SK-N-SH treated with all-trans-retinoic acid at 6 μM for 48 hours (cell line): ENCODE data around the gene GLI3.

Experiments
- CREB5 ChIP-seq: fragments of 250-450 bp; sonication (Bioruptor Pico); IDR thresholded peaks from 2 replicates; pipeline ENCODE4 v1.5.1; 2020; ENCODE audit warnings: low read depth, mild to moderate bottlenecking, moderate library complexity
- ISL1 ChIP-seq: fragments of 250-450 bp; sonication (Bioruptor Pico); IDR thresholded peaks from 2 replicates; pipeline ENCODE4 v2.1.2; 2022; ENCODE audit warnings: mild to moderate bottlenecking, moderate library complexity
- POU6F1 ChIP-seq: fragments of 250-450 bp; sonication (Bioruptor Pico); IDR thresholded peaks from 2 replicates; pipeline ENCODE4 v1.8.0; 2021; ENCODE audit warnings: low read depth, mild to moderate bottlenecking, moderate library complexity, borderline replicate concordance
- PPARA ChIP-seq: fragments of 250-450 bp; sonication (Bioruptor Pico); IDR thresholded peaks from 2 replicates; pipeline ENCODE4 v1.5.0; 2020; ENCODE audit warnings: mild to moderate bottlenecking, borderline replicate concordance
- TOX ChIP-seq: fragments of 250-450 bp; sonication (Bioruptor Pico); IDR thresholded peaks from 2 replicates; pipeline ENCODE4 v1.8.0; 2021; ENCODE audit warnings: mild to moderate bottlenecking, moderate library complexity, borderline replicate concordance
- ZFP30 ChIP-seq: fragments of 450-650 bp; formaldehyde crosslinking; IDR thresholded peaks from 2 replicates; pipeline ENCODE4 v1.5.0; 2022; ENCODE audit warnings: mild to moderate bottlenecking, moderate library complexity
- TF ChIP-seq, protein P1 (sequence below): fragments of 250-450 bp; sonication (Bioruptor Pico); IDR thresholded peaks from 2 replicates; pipeline ENCODE4 v1.8.0; 2020; ENCODE audit warnings: mild to moderate bottlenecking, moderate library complexity, borderline replicate concordance

DNA sequence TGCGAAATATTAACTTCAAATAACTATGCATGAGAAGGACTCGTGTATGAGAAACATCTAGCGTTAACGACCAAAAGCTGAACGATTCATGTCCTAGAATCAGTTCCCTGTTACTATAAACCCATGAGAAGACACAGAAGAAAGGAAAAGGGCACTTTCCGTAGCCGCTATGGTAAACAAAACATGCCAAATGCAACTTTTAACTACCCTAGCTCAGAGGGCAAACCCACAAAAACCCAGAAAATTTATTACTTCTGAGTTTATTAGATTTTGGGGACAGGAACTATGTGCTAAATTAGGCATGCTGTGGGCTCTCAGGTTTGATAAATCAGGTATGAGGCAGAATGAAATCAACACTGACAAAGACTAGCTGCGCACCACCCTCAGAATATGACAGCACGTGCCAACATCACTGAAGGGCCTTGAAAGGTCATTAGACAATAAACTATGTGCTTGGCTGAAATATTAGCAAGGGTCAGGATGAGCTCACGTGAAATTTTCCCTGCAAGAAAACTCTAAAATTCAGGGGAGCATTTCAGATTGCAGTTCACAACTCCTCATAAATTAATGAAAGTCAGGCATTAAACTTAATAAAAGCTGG lies 102.6 kb downstream of the GLI3 start:
- no peak for TF ChIP-seq ISL1 (CRISPR knock-in tag)
- TF ChIP-seq, protein P1, sequence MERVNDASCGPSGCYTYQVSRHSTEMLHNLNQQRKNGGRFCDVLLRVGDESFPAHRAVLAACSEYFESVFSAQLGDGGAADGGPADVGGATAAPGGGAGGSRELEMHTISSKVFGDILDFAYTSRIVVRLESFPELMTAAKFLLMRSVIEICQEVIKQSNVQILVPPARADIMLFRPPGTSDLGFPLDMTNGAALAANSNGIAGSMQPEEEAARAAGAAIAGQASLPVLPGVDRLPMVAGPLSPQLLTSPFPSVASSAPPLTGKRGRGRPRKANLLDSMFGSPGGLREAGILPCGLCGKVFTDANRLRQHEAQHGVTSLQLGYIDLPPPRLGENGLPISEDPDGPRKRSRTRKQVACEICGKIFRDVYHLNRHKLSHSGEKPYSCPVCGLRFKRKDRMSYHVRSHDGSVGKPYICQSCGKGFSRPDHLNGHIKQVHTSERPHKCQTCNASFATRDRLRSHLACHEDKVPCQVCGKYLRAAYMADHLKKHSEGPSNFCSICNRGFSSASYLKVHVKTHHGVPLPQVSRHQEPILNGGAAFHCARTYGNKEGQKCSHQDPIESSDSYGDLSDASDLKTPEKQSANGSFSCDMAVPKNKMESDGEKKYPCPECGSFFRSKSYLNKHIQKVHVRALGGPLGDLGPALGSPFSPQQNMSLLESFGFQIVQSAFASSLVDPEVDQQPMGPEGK (CRISPR knock-in tag) = no peak
- no peak for TF ChIP-seq CREB5 (CRISPR knock-in tag)
- TF ChIP-seq POU6F1 (CRISPR knock-in tag) = no peak
- TF ChIP-seq TOX (CRISPR knock-in tag) = no peak
- TF ChIP-seq PPARA = no peak
- no peak for TF ChIP-seq ZFP30 (CRISPR knock-in tag)
